Gastrocnemius medialis (tissue), 4 donors: ENCODE measurements around the gene CHN2. TPM values are rescaled to one million over a fixed set of nuclear protein-coding genes. Genes with fewer than 3 reads are reported as not detected.
A peak's percentile ranks its signal among the peaks of the same experiment; 100 is the strongest.

ENCODE experiments used
- ATAC-seq, 2 donors: fragments of 150-250 bp; one replicate each; pipeline ENCODE4 v1.9.1; 2016
- DNase-seq, 2 donors: peaks; one replicate each; pipeline ENCODE4 v3.0.0-alpha.2; 2019
- H3K27ac ChIP-seq, 4 donors: fragments of 200-600 bp; sonication (generic); 1 replicate in 1 of 4; 2 replicates in 3 of 4; pipeline ENCODE4 v1.5.1; 2016 to 2018; ENCODE audit warnings: mild to moderate bottlenecking in 2 of 4, moderate library complexity in 1 of 4
- H3K27me3 ChIP-seq, 3 donors: fragments of 200-600 bp; sonication (generic) in 2 of 3; 1 replicate in 1 of 3; 2 replicates in 2 of 3; pipeline versions ENCODE4 v1.5.1 to v1.6.0; 2016 to 2019; ENCODE audit warnings: mild to moderate bottlenecking in 1 of 3, moderate library complexity in 1 of 3
- H3K36me3 ChIP-seq, 2 donors: fragments of 200-600 bp; sonication (generic) in 1 of 2; one replicate each; pipeline ENCODE4 v1.5.1; 2017 to 2018
- H3K4me1 ChIP-seq, 2 donors: fragments of 200-600 bp; sonication (generic) in 1 of 2; one replicate each; pipeline ENCODE4 v1.5.1; 2016 to 2017; ENCODE audit warnings: mild to moderate bottlenecking in 2 of 2
- H3K4me3 ChIP-seq, 4 donors: fragments of 200-600 bp; sonication (generic) in 3 of 4; 1 replicate in 1 of 4; 2 replicates in 3 of 4; pipeline ENCODE4 v1.5.1; 2016 to 2019; ENCODE audit warnings: mild to moderate bottlenecking in 2 of 4
- H3K9me3 ChIP-seq, 3 donors: fragments of 200-600 bp; sonication (generic) in 2 of 3; 1 replicate in 1 of 3; 2 replicates in 2 of 3; pipeline ENCODE4 v1.5.1; 2016 to 2019
- CTCF ChIP-seq, 5 experiments: fragments of 450-650 bp in 3 of 5; fragments of 200-600 bp in 2 of 5; sonication (generic) in 2 of 5; IDR thresholded peaks in 4 of 5; conservative IDR thresholded peaks in 1 of 5; 1 replicate in 4 of 5; 2 replicates in 1 of 5; pipeline ENCODE4 v1.5.1; 2016 to 2019; ENCODE audit warnings: antibody characterized with exemption in 5 of 5, mild to moderate bottlenecking in 3 of 5, moderate library complexity in 3 of 5
- POLR2A ChIP-seq, 2 donors: fragments of 450-650 bp; IDR thresholded peaks; one replicate each; pipeline ENCODE4 v1.6.1; 2017; ENCODE audit warnings: antibody characterized with exemption in 2 of 2, mild to moderate bottlenecking in 2 of 2, moderate library complexity in 2 of 2
- in situ Hi-C, 4 donors: fragments of 200-750 bp; cut with MboI; loops; one replicate each; pipeline versions ENCODE4 v1.15.0 to v1.8.0; 2017; ENCODE audit warnings: low sequenced_read_pairs in 4 of 4
- intact Hi-C: fragments of 100-400 bp; cut with DNase I; formaldehyde crosslinking; loops from one replicate; pipeline ENCODE4 v1.15.1; 2023; ENCODE audit warnings: low total_unique reads
- total RNA-seq, 4 donors: library from RNA; depleted of rRNA; stranded (reverse); fragments of >200 nt; gene quantifications; one replicate each; pipeline versions ENCODE4 v1.1.0 to v1.2.3, GENCODE V29; 2016

Gene CHN2
- total RNA-seq, 4 donors from 2014 or later = 5.9 to 11.3 (median 8.2) TPM

DNA sequence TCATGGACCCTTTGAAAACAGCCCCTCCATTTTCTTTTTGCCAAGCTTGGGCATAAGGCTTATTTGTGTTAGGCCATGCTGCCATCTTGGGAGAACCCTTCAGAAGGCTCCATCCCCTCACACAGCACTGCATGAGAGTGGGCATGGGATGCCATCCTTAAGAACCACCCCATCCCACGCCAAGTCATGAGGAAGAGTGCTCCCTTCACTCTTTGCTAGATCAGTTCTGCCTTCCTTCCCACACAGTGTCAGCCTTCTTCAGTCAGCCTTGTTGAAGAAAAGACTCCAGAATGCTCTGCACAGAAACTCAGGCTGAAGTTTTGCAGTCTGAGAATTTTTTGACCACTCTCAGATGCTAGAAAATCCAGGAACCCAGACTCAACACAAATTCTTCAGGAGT lies 15.5 kb upstream of the CHN2 start:
- H3K36me3 ChIP-seq = no peaks in the 10 kb centered on the region
- no peak overlapping the region for H3K4me3 ChIP-seq
- no peaks in the 10 kb centered on the region for H3K9me3 ChIP-seq
- in situ Hi-C loops (loop anchor here in 1 of 4 donors (25.0 kb wide), 1 partner anchor 233 kb away; no protein-coding TSS in a partner anchor), intact Hi-C loops (no loop called here)
- no peaks in the 10 kb centered on the region for H3K4me1 ChIP-seq
- no peak for DNase-seq
- TF ChIP-seq POLR2A (IDR thresholded peaks at IDR 0.05) (no peak), CTCF (IDR thresholded peaks at IDR 0.05 in 4 of 5, conservative IDR thresholded peaks at IDR 0.05 in 1 of 5) (no peak)
- H3K27ac ChIP-seq = no peak overlapping the region
- ATAC-seq = no peak
- H3K27me3 ChIP-seq = no peaks in the 10 kb centered on the region

DNA sequence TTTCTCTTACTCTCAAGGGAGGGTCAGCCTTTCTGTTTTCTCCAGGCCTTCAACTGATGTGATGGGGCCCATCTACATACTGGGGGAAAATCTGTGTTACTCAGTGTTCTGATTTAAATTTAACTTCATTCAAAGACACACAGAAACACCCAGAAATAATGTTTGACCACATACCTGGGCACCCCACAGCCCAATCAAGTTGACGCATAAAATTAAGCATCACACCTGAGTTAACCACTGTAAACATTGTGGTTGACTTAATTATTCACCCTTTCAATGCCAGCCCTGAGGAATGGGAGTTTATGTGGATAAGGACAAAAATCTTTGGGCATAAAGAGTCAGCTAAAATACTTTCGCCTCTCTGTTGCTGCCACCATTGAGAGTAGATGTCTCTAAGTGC lies 10.0 kb upstream of the CHN2 start:
- H3K4me1 ChIP-seq = no peaks in the 10 kb centered on the region
- ATAC-seq = no peak
- intact Hi-C loops = no loop called here
- in situ Hi-C loops = loop anchor here in 1 of 4 donors (25.0 kb wide), 1 partner anchor 228 kb away; no protein-coding TSS in a partner anchor
- no peaks in the 10 kb centered on the region for H3K9me3 ChIP-seq
- no peak overlapping the region for H3K27ac ChIP-seq
- H3K27me3 ChIP-seq = no peaks in the 10 kb centered on the region
- H3K4me3 ChIP-seq = no peak overlapping the region
- H3K36me3 ChIP-seq = no peaks in the 10 kb centered on the region
- TF ChIP-seq POLR2A (IDR thresholded peaks at IDR 0.05) (no peak), CTCF (IDR thresholded peaks at IDR 0.05 in 4 of 5, conservative IDR thresholded peaks at IDR 0.05 in 1 of 5) (no peak)
- DNase-seq = no peak

DNA sequence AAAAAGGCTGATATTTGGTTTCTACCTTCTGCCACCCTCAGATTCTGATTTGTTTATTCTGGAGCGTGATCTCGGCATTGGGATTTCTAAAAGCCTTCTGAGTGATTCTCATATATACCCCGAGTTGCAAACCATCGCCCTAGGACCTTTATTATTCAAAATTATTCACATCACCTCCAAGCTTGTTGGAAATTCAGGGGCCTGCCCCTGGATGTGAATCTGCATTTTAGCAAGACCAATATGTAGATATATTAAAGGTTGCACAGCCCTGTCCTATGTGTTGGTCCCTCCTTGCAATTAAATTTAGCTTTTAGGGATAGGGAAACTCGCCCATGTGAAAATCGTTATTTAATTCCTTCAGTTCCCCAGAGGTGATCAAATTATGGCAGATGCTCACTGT lies 9.0 kb upstream of the CHN2 start:
- Histone ChIP-seq H3K27me3 (no peaks in the 10 kb centered on the region), H3K4me3 (no peak overlapping the region), H3K4me1 (no peaks in the 10 kb centered on the region), H3K9me3 (no peaks in the 10 kb centered on the region), H3K36me3 (no peaks in the 10 kb centered on the region), H3K27ac (no peak overlapping the region)
- intact Hi-C loops (no loop called here), in situ Hi-C loops (loop anchor here in 1 of 4 donors (25.0 kb wide), 1 partner anchor 227 kb away; no protein-coding TSS in a partner anchor)
- no peak for DNase-seq
- no peak for TF ChIP-seq POLR2A (IDR thresholded peaks at IDR 0.05)
- TF ChIP-seq CTCF (IDR thresholded peaks at IDR 0.05 in 4 of 5, conservative IDR thresholded peaks at IDR 0.05 in 1 of 5) = no peak
- no peak for ATAC-seq

DNA sequence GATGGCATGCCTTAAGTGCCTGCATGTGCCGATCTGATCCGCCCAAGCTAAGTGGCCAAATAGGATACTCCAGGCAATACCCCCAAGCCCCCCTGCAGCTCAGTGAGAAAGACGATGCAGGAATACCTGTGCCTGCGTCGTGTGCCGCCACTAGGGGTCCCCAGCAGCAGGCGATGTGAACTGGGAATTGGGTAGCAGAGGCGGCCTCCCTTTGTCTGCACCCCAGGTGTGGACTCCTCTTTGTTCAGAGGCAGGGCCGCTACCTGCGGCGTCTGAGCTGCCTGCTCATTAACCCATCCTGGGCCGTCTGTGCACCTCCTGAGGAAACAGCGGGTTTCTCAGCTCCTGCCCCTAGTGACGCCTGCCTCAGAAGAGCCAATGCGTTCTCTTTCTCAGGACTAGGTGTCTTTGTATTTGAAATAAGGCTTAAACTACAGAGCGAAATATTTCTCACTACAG lies 4.8 kb upstream of the CHN2 start:
- peaks cover 0 to 6% (median 0%) of the 10 kb centered on the region in 3 donors for H3K27me3 ChIP-seq
- H3K27ac ChIP-seq = no peak overlapping the region
- DNase-seq = no peak
- no peak overlapping the region for H3K4me3 ChIP-seq
- intact Hi-C loops = loop anchor here (2.0 to 10.0 kb wide), 2 partner anchors 75 to 219 kb away; no protein-coding TSS in a partner anchor
- no peak for ATAC-seq
- in situ Hi-C loops = loop anchor here in 3 of 4 donors (5.0 to 25.0 kb wide), 3 partner anchors 213 to 223 kb away; no protein-coding TSS in a partner anchor
- H3K9me3 ChIP-seq = no peaks in the 10 kb centered on the region
- peaks cover 0 to 8% of the 10 kb centered on the region in 2 donors for H3K4me1 ChIP-seq
- TF ChIP-seq CTCF (IDR thresholded peaks at IDR 0.05 in 4 of 5, conservative IDR thresholded peaks at IDR 0.05 in 1 of 5) (peak; percentile 41 to 79 (median 68)), POLR2A (IDR thresholded peaks at IDR 0.05) (no peak)
- H3K36me3 ChIP-seq = no peaks in the 10 kb centered on the region
